Prostate gland (tissue), 2 donors: Measurements from ENCODE around the gene LRRC32. TPM values are rescaled to one million over a fixed set of nuclear protein-coding genes. Genes with fewer than 3 reads are reported as not detected.

Experiments used
- DNase-seq: peaks from one replicate; pipeline ENCODE4 v3.0.0-alpha.2; 2019; ENCODE audit warnings: low spot score
- H3K27ac ChIP-seq, 2 donors: fragments of 200-600 bp; sonication (generic); 2 replicates each; pipeline ENCODE4 v1.5.1; 2017 to 2019
- H3K27me3 ChIP-seq: fragments of 200-600 bp; sonication (generic); replicated peaks from 2 replicates; pipeline ENCODE4 v1.5.1; 2019; ENCODE audit not compliant: insufficient read depth
- H3K36me3 ChIP-seq, 2 donors: fragments of 200-600 bp; sonication (generic); 1 replicate in 1 of 2; 2 replicates in 1 of 2; pipeline versions ENCODE4 v1.5.1 to v1.8.1; 2017 to 2019
- H3K4me1 ChIP-seq: fragments of 200-600 bp; sonication (generic); replicated peaks from 2 replicates; pipeline ENCODE4 v1.5.1; 2019
- H3K4me3 ChIP-seq, 2 donors: fragments of 200-600 bp; sonication (generic); 2 replicates each; pipeline ENCODE4 v1.5.1; 2017 to 2019
- H3K9me3 ChIP-seq: fragments of 200-600 bp; sonication (generic); 2 replicates; pipeline ENCODE4 v1.5.1; 2017
- POLR2A ChIP-seq: fragments of 450-650 bp; IDR thresholded peaks from one replicate; pipeline ENCODE4 v1.6.1; 2016; ENCODE audit warnings: antibody characterized with exemption, mild to moderate bottlenecking
- POLR2AphosphoS5 ChIP-seq: sonication (generic); formaldehyde crosslinking; IDR thresholded peaks from one replicate; pipeline ENCODE4 v1.6.1; 2017; ENCODE audit warnings: antibody characterized with exemption
- WGBS: methylation state at CpG from one replicate; pipeline ENCODE4 v1.1.5; 2018; 5-methylcytosine and 5-hydroxymethylcytosine counted together
- intact Hi-C: fragments of 100-400 bp; cut with DNase I; formaldehyde crosslinking; loops from one replicate; pipeline ENCODE4 v1.14.2; 2022
- total RNA-seq, 2 donors: library from RNA; depleted of rRNA; stranded (reverse); fragments of >200 nt; gene quantifications; one replicate each; pipeline ENCODE4 v1.1.0, GENCODE V29; 2016
- TF ChIP-seq, protein P1 (sequence below), 4 experiments: fragments of 200-600 bp in 2 of 4; fragments of 450-650 bp in 2 of 4; sonication (generic) in 2 of 4; IDR thresholded peaks; 1 replicate in 3 of 4; 2 replicates in 1 of 4; pipeline ENCODE4 v1.5.1; 2016 to 2019; ENCODE audit warnings: antibody characterized with exemption in 4 of 4, mild to moderate bottlenecking in 2 of 4, moderate library complexity in 2 of 4

LRRC32 gene
- total RNA-seq, 2 donors from 2014 or later, result 16.2 to 37.3 TPM

DNA sequence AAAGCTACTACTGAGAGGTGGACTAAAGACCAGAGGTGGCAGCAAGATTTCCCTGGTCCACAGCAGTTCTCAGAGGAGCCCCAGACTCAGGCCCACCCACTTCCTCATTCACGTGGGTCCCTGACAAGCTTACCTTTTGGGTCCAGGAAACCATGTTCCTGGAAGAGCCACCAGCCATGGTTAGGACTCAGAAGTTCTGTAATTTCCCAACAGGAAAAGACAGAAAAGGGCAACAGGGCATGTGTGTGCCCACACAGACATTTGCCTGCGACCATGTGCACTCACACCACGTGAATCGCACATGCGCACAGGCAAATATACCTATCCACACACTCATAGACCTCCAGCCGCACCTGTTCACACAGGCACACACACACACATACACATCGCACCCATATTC lies 42.9 kb downstream of the LRRC32 start:
- no peak overlapping the region for H3K27ac ChIP-seq
- H3K4me3 ChIP-seq, result no peak overlapping the region
- 84% methylated on average over 7 of the region's 7 CpGs for WGBS
- intact Hi-C loops, result no loop called here
- no peaks in the 10 kb centered on the region for H3K9me3 ChIP-seq
- TF ChIP-seq POLR2AphosphoS5 (no peak), POLR2A (no peak)
- TF ChIP-seq, protein P1, sequence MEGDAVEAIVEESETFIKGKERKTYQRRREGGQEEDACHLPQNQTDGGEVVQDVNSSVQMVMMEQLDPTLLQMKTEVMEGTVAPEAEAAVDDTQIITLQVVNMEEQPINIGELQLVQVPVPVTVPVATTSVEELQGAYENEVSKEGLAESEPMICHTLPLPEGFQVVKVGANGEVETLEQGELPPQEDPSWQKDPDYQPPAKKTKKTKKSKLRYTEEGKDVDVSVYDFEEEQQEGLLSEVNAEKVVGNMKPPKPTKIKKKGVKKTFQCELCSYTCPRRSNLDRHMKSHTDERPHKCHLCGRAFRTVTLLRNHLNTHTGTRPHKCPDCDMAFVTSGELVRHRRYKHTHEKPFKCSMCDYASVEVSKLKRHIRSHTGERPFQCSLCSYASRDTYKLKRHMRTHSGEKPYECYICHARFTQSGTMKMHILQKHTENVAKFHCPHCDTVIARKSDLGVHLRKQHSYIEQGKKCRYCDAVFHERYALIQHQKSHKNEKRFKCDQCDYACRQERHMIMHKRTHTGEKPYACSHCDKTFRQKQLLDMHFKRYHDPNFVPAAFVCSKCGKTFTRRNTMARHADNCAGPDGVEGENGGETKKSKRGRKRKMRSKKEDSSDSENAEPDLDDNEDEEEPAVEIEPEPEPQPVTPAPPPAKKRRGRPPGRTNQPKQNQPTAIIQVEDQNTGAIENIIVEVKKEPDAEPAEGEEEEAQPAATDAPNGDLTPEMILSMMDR (IDR thresholded peaks at IDR 0.05), result no peak
- DNase-seq, result no peak
- H3K27me3 ChIP-seq, result no peaks in the 10 kb centered on the region
- H3K36me3 ChIP-seq, result no peaks in the 10 kb centered on the region
- no peaks in the 10 kb centered on the region for H3K4me1 ChIP-seq

DNA sequence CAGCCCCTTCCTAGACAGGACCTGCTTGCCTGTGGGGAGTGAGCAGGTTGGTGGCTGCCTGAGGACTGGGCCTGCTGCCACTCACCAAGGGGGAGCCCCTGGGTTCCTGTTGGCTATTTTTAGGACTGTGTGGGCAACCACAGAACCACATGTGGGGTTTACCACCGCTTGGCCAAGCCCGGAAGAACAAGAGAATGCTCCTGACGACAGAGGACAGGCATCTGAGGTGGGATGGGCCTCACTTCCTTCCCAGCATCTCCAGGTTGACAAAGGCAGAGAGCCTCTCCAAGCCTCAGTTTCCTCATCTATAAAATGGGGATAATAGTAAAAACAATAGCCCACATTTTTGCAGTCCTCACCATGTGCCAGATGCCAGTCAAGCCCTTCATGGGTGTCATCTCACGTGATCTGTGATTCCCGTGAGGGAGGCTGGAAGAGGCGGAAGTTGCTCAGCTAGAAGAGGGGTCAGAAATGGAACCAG lies 43.6 kb downstream of the LRRC32 start:
- intact Hi-C loops, result no loop called here
- TF ChIP-seq POLR2AphosphoS5 (no peak), POLR2A (no peak)
- TF ChIP-seq, protein P1 (IDR thresholded peaks at IDR 0.05), result no peak
- Histone ChIP-seq H3K4me3 (no peak overlapping the region), H3K27me3 (no peaks in the 10 kb centered on the region), H3K36me3 (no peaks in the 10 kb centered on the region), H3K27ac (no peak overlapping the region), H3K9me3 (no peaks in the 10 kb centered on the region), H3K4me1 (no peaks in the 10 kb centered on the region)
- no peak for DNase-seq
- 87% methylated on average over 6 of the region's 6 CpGs for WGBS

DNA sequence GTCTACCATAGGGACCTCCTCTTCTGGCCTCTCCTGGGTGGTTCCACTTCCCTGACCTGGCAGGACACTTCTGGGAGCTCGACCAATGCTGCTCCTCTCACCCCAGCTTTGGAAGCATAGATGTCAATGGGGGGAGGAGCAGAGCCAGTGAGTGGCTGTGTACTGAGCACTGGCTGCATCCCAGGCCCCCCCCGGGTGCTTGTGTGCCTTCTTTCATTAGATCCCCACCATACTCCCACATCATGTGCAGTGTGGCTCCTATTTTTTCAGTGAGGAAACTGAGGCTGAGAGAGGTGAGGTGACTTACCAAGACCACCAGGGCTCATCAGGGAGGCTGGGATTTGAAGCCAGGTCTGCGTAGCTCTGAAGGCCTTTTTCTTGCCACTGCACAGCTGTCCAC lies 44.3 kb downstream of the LRRC32 start:
- DNase-seq, result no peak
- intact Hi-C loops, result no loop called here
- WGBS, result 96% methylated on average over 3 of the region's 3 CpGs
- H3K27me3 ChIP-seq, result no peaks in the 10 kb centered on the region
- no peak overlapping the region for H3K27ac ChIP-seq
- H3K4me1 ChIP-seq, result no peaks in the 10 kb centered on the region
- H3K4me3 ChIP-seq, result no peak overlapping the region
- H3K9me3 ChIP-seq, result no peaks in the 10 kb centered on the region
- TF ChIP-seq, protein P1 (IDR thresholded peaks at IDR 0.05), result no peak
- TF ChIP-seq POLR2AphosphoS5, result no peak
- no peaks in the 10 kb centered on the region for H3K36me3 ChIP-seq

DNA sequence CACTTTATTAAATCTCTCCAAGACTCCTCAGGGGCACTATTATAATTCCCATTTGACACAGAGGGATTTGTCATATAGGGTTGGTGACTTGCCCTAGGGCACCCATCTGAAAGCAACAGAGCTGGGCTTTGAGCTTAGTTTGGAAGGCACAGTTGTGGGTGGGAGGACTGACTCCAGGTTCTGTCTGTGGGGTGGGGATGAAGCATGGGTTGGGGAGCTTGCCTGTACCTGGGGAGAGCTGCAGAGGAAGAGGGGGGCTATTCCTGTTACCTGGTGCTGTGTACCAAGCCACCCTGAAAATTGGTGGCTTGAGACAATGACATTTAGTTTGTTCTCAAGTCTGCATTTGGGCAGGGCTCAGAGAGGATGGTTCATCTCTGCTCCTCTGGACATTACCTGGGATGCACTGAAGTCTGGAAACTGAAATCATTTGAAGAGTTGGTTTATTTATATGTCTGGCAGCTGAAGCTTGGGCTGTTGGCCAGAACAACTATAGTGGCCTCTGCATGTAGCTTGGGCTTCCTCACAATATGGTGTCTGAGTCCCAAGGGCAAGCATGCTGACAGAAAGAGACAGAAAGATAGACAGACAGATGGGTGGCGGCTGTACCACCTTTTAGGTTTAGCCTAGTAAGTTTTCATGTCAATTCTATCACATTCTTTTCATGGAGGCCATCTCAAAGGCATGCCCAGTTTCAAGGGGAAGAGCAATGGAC lies 44.9 kb downstream of the LRRC32 start:
- H3K36me3 ChIP-seq, result no peaks in the 10 kb centered on the region
- 100% methylated on average over 1 of the region's 1 CpG for WGBS
- no peaks in the 10 kb centered on the region for H3K9me3 ChIP-seq
- no peak for DNase-seq
- H3K27me3 ChIP-seq, result no peaks in the 10 kb centered on the region
- intact Hi-C loops, result no loop called here
- H3K27ac ChIP-seq, result no peak overlapping the region
- no peak overlapping the region for H3K4me3 ChIP-seq
- H3K4me1 ChIP-seq, result no peaks in the 10 kb centered on the region
- TF ChIP-seq POLR2AphosphoS5 (no peak), POLR2A (no peak)
- TF ChIP-seq, protein P1 (IDR thresholded peaks at IDR 0.05), result no peak
